HG03442 (cell line): ENCODE results near the gene PCSK6.

ENCODE experiments used
- ATAC-seq: cut with Tn5 transposase; IDR thresholded peaks from one replicate; pipeline ENCODE4 v1.9.1; 2021; ENCODE audit warnings: mild to moderate bottlenecking, moderate library complexity; ENCODE audit not compliant: unreplicated experiment

Gene PCSK6

GRCh38 chr15:101333907-101334789, 155.4 kb downstream of the PCSK6 start:
- ATAC-seq = peak; percentile 50

GRCh38 chr15:101332061-101332467, 157.4 kb downstream of the PCSK6 start:
- ATAC-seq = no peak

- no peak for ATAC-seq
Observed at GRCh38 chr15:101329867-101330380, 159.6 kb downstream of the PCSK6 start.

GRCh38 chr15:101329309-101329863, 160.1 kb downstream of the PCSK6 start:
- ATAC-seq = no peak

GRCh38 chr15:101328001-101328400, 161.5 kb downstream of the PCSK6 start:
- no peak for ATAC-seq

GRCh38 chr15:101327147-101327740, 162.3 kb downstream of the PCSK6 start:
- no peak for ATAC-seq

GRCh38 chr15:101326462-101327146, 162.9 kb downstream of the PCSK6 start:
- no peak for ATAC-seq

- no peak for ATAC-seq
Observed at GRCh38 chr15:101326026-101326315, 163.5 kb downstream of the PCSK6 start.

- no peak for ATAC-seq
Observed at GRCh38 chr15:101325263-101326025, 164.1 kb downstream of the PCSK6 start.

GRCh38 chr15:101324524-101325177, 164.9 kb downstream of the PCSK6 start:
- no peak for ATAC-seq

GRCh38 chr15:101323793-101324523, 165.5 kb downstream of the PCSK6 start:
- no peak for ATAC-seq

GRCh38 chr15:101322854-101323477, 166.5 kb downstream of the PCSK6 start:
- no peak for ATAC-seq

- no peak for ATAC-seq
Observed at GRCh38 chr15:101322016-101322695, 167.4 kb downstream of the PCSK6 start.

GRCh38 chr15:101320501-101321052, 168.9 kb downstream of the PCSK6 start:
- ATAC-seq = peak; percentile 68

- ATAC-seq = no peak
Observed at GRCh38 chr15:101318839-101319238, 170.7 kb downstream of the PCSK6 start.

- no peak for ATAC-seq
Observed at GRCh38 chr15:101318147-101318819, 171.2 kb downstream of the PCSK6 start.

- no peak for ATAC-seq
Observed at GRCh38 chr15:101317336-101317872, 172.1 kb downstream of the PCSK6 start.
